Bone marrow (tissue), 2 donors: Measurements from ENCODE around the gene NUP133.
"Not testable (repeated sequence)": the region's sequence is repeated elsewhere in the genome, so short reads cannot be mapped to it uniquely, and the experiment has no call there.

Experiments used
- DNase-seq, 2 donors: peaks; one replicate each; lab custom pipeline; 2025; lab: John Stamatoyannopoulos, UW

NUP133 gene

DNA sequence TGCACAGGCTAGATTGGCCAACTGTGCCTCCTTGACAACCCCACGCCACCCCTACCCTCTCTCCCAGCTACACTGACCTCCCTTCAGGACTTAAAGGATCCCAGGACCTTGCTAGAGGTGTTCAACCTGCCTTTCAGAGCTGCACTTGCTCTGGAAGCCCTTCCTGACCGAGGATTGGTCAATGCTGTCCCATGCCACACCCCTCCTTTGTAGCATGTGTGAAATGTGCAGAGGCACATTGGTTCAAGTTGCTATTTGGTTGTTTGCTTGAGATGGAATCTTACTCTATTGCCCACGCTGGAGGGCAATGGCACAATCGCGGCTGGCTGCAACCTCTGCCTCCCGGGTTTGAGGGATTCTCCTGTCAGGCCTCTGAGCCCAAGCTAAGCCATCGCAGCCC is 96.1 kb downstream of the NUP133 start:
- DNase-seq = no peak

DNA sequence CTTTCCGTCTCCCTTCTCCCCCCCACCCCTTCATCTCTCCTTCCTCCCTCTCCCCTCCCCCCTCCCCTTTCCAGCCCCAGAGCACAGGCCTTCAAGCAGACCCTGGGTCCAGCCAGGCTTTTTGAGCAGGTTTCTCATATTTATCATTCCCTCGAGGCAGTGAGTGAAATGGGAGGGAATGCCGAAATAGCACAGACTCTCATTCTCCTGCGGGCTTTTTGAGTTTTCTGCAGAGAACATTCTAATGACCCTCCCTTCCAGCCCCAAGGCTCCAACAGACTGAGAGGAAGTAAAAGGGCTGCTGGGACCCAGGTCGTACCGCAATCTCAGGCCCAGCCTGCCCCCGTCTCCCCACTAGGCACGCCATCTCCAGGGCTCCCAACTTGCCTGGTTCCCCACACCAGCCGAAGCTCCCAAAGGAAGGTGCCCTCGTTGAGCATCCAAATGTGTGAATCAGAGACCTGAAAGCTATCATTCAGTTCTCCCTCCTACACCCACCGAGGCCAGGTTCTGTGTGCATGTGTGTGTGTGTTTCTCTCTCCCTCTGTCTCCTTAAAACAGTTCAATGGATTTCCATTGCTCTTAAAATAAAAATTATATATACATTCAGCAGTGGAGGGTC is 96.6 kb downstream of the NUP133 start:
- no peak for DNase-seq

- DNase-seq = peak in 1 of 2 donors; percentile 85
Measured at GRCh38 chr1:229410692-229411433, 97.3 kb downstream of the NUP133 start.

DNA sequence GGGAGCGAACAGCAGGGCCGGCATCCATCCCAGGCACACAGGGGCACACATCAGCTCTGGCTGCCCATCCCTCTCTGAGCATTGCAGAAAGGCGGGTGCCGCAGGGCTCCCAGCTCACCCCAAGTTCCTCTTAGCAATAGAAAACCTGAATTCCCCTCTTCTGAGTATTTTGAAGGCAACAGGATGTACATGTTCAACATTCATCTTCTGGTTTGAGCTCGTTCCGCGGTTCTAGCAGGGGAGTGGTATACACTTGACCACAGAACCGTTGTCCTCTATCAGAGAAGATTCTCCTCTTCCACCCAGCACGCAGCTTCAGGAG is 97.8 kb downstream of the NUP133 start:
- DNase-seq = peak in 1 of 2 donors; percentile 68

GRCh38 chr1:229409616-229410369 is 98.3 kb downstream of the NUP133 start:
- DNase-seq = no peak

DNA sequence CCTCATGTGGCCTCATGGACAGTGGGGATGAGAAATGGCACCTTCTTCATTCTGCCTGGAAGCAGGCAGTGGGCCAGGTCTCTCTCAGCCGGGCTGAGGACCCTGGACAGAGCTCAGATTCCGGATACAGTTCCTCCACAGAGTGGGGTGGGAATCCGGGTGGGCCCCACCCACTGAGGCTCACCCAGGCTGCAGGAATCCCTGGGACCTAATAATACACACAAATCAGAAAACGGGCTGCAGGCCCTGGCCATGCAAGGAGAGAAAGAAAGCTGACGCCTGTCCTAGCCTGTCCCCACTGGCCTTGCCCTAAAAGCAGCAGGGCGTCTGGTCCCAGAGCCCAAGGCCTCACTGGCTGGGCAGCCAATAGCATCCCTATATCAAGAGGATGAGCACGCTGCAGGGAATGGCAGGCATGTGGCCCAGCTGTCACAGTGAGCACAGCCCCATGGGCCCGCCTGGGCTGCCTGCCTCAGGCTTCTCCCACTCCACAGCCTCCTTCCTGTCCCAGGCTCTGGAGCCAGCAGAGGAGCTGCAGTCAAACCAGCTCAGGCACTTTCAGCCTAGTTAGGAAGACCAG is 99.6 kb downstream of the NUP133 start:
- no peak for DNase-seq

DNA sequence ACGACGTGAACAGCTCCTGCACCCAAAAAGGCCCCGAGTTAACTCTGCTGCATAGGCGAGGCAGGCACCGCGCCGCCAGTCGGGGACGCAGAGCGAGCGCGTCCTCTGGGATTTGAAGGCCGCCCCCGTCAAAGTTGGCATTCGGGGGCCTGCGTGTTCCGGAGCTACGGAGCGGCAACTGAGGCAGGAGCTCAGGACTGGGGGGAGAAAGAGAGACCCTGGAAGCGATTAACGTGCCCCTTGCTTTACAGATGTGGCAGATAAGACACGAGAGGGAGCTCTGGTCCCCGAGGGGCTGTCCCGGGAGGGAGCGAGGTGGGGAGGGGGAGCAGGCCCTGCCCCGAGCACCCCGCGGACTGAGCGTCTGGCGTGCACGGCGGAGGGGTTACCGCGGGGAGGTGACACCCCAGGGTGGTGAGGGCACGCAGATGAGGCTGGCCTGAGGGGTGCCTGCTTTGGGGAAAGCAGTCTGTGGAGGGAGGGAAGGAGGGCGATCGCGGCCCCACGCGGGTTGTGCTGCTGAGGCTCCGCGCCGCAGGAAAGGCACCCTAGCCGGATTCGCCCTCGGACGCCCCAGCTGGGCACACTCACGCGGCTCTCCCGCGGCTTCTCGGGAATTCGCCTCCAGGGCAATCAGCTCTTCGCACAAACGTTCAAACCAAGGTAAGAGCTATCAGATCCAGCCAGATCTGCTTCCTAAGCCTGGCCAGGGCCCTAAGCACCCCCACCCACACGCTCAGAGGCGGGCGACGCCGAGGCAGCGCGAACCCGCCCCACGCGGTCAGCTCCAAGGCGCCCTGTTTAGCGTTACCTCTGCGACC is 100.7 kb downstream of the NUP133 start:
- DNase-seq = no peak

DNA sequence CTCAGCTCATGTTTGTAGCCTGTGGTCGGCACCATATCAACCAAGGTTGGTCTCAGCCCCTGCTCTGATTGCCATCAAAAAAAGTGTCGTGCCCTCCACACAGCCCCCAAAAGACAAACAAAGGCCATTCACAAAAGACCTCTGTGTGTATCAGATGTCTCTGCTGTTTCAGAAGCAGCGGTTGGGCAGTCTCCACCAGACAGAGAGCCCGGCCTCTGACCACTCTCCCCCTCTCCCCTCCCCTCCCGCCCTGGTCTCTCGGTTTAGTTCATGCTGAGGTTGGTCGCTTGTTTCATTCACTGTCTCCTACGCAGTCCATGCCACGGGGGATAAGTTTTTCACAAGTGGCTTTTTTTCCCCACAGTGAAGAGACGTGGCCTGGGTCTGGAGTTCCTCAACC is 101.3 kb downstream of the NUP133 start:
- DNase-seq = no peak

DNA sequence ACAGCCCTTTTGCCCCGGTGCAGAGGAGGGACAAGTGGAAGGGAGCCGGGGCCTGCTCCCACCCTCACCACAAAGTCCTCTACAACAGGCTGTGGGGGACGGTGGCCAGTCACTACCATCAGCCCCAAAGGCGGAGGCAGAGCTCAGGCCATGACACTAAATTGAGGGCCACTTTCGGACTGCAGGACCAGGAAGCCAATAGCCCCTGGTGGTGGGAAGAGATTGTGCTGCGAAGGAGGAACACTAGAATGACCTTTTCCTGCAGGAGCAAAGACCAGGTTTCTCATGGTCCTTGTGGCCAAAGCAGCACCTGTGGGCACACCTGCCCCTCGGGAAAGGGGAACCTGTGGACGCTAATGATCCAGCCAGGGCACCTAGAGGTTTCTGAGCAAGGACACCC is 104.6 kb downstream of the NUP133 start:
- DNase-seq = no peak

DNA sequence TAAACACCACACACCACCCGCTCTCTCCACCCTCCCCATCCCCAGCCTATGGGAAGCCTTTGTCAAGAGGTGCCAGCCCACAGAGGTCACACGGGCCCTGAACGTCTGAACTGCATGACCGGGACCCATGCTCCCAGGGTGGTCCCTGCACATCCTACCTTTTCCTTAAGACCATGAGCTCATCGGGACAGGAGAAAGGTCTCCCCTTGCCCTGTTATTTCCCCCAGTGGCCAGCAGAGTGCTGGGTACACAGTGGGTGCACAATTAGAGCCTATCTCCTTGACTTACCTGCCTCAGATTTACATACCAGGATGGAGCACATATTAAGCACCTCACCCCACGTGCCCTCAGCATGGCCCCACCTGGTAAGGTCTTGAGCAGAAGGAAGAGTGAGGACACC is 105.1 kb downstream of the NUP133 start:
- no peak for DNase-seq

DNA sequence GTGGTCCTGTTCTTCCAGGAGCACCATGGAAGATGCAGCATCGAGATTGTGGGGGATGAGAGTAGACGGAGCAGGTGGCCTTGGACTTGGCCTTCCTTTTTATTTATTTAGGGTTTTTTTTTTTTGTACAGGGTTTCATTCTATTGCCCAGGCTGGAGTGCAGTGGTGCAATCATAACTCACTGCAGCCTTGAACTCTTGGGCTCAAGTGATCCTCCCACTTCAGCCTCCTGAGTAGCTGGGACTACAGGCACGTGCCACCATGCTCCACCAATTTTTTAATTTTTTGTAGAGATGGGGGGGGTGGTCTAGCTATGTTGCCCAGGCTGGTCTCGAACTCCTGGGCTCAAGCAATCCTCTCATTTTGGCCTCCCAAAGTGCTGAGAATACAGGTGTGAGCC is 105.8 kb downstream of the NUP133 start:
- not testable (repeated sequence) for DNase-seq

DNA sequence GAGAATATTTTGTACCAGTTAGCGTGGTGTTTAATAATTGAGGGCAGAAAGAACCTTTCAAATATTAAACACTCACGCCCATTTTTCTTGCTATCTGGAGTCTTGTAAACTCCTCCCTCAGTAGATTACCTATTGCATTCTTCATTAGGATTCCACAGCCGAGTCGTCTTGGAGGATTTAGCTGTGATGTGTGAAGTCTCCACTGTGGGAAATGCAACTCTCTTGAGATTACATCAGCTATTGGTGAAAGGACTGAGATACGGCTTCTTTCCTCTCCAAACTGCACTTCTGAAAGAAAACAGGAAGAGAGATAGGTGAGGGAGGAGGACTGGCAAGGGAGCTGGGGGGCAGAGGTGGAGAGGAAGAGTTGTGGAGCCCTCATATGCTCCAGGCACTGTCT is 110.4 kb downstream of the NUP133 start:
- no peak for DNase-seq

GRCh38 chr1:229396585-229397206 is 111.4 kb downstream of the NUP133 start:
- no peak for DNase-seq

- not testable (repeated sequence) for DNase-seq
Measured at GRCh38 chr1:229394517-229394916, 113.6 kb downstream of the NUP133 start.

- DNase-seq = no peak
Measured at GRCh38 chr1:229392936-229393335, 115.2 kb downstream of the NUP133 start.
